Sigmoid colon (tissue), 7 donors: Measurements from ENCODE around the gene PRR19. TPM values are rescaled to one million over a fixed set of nuclear protein-coding genes. Genes with fewer than 3 reads are reported as not detected.

Experiments used
- DNase-seq: peaks from one replicate; pipeline ENCODE4 v3.0.0-alpha.2; 2019
- H3K27ac ChIP-seq, 4 donors: fragments of 200-600 bp; sonication (generic); one replicate each; pipeline ENCODE4 v1.5.1; 2016 to 2019; ENCODE audit warnings: mild to moderate bottlenecking in 1 of 4
- H3K27me3 ChIP-seq, 3 donors: fragments of 200-600 bp; sonication (generic); one replicate each; pipeline ENCODE4 v1.5.1; 2019; ENCODE audit warnings: mild to moderate bottlenecking in 1 of 3
- H3K36me3 ChIP-seq, 4 donors: fragments of 200-600 bp; sonication (generic); one replicate each; pipeline ENCODE4 v1.5.1; 2016 to 2019
- H3K4me1 ChIP-seq, 4 donors: fragments of 200-600 bp; sonication (generic); one replicate each; pipeline ENCODE4 v1.5.1; 2017 to 2019
- H3K4me3 ChIP-seq, 4 donors: fragments of 200-600 bp; sonication (generic); one replicate each; pipeline ENCODE4 v1.5.1; 2017 to 2019; ENCODE audit warnings: mild to moderate bottlenecking in 2 of 4, moderate library complexity in 1 of 4
- H3K9me3 ChIP-seq, 4 donors: fragments of 200-600 bp in 3 of 4; sonication (generic) in 3 of 4; one replicate each; pipeline versions ENCODE4 v1.5.1 to v1.6.1; 2013 to 2019
- CTCF ChIP-seq, 4 experiments: fragments of 450-650 bp in 3 of 4; fragments of 200-600 bp in 1 of 4; IDR thresholded peaks; one replicate each; pipeline ENCODE4 v1.5.1; 2016 to 2019; ENCODE audit warnings: antibody characterized with exemption in 4 of 4, mild to moderate bottlenecking in 3 of 4, moderate library complexity in 2 of 4
- EP300 ChIP-seq, 4 donors: sonication (generic); formaldehyde crosslinking; IDR thresholded peaks; one replicate each; pipeline ENCODE4 v1.6.1; 2017; ENCODE audit warnings: antibody characterized with exemption in 4 of 4
- POLR2A ChIP-seq, 2 donors: fragments of 450-650 bp; IDR thresholded peaks; one replicate each; pipeline ENCODE4 v1.6.1; 2016; ENCODE audit warnings: antibody characterized with exemption in 2 of 2, mild to moderate bottlenecking in 2 of 2, moderate library complexity in 2 of 2
- POLR2AphosphoS5 ChIP-seq, 4 donors: sonication (generic); formaldehyde crosslinking; IDR thresholded peaks; one replicate each; pipeline ENCODE4 v1.6.1; 2017; ENCODE audit warnings: antibody characterized with exemption in 4 of 4
- WGBS, 2 donors: extraction: QIAGEN DNeasy Blood & Tissue Kit; methylation state at CpG; one replicate each; pipeline ENCODE4 v1.1.7; 2013; 5-methylcytosine and 5-hydroxymethylcytosine counted together
- intact Hi-C: fragments of 100-400 bp; cut with DNase I; formaldehyde crosslinking; loops from one replicate; pipeline ENCODE4 v1.15.1; 2023
- polyA plus RNA-seq, 3 donors: library from polyadenylated mRNA; stranded (reverse); fragments of 200-250 nt; gene quantifications; one replicate each; pipeline ENCODE4 v1.2.3, GENCODE V29; 2013
- total RNA-seq, 4 donors: library from RNA; depleted of rRNA; stranded (reverse); fragments of >200 nt; gene quantifications; one replicate each; pipeline ENCODE4 v1.1.0, GENCODE V29; 2016
- donor health status: healthy with polysubstance abuse.
- donor health status: Bipolar disorder and iron deficiency.
- donor health status: healthy.

PRR19 gene
- total and polyA plus RNA-seq, 7 donors = 0.69 to 0.79 TPM; not detected in 5

DNA sequence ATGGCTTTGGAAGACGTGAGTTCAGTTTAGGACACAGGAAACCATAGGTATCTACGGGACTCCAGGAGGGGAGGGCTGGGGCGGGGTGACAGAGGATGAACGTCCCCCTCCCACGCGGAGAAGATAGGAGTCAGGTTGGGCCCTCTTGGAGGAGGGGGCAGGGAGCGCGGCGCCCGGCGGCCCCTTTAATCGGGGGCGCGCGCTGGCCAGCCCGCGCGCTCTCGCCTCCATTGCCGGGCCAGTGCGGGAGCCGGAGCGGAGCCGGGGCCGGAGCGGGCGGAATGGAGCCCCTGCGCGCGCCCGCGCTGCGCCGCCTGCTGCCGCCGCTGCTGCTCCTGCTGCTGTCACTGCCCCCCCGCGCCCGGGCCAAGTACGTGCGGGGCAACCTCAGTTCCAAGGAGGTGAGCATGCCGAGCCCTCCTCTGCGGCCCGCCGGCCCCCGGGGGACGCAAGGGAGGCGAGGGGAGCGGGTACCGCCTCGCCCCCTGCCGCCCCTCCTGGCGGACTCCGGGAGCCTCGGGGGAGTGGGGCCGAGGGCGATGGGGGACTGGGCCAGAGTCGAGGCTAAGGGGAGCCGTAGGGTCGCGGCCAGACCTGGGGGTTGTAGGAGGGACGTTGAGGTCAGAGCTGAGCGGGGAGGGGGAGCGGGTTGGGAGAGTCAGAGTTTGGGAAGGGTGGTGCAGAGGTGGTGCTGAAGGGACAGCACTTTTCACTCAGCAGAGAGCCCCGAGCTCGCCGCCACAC, 11.3 kb downstream of the PRR19 start, which contains the start of gene TMEM145:
TMEM145 (plus strand) TSS at position 214 of the 744 bp plus-strand sequence; CDS start at position 282, 68 bp downstream.
- Histone ChIP-seq H3K27ac (no peak within 1 kb of the TSS), H3K9me3 (no peaks in the 10 kb centered on the region), H3K4me3 (peak within 1 kb of the TSS; percentile 13 to 52 (median 40)), H3K4me1 (peaks cover 0 to 14% (median 13%) of the 10 kb centered on the region in 4 donors), H3K36me3 (no peaks in the 10 kb centered on the region), H3K27me3 (peaks cover 9 to 54% (median 39%) of the 10 kb centered on the region in 3 donors)
- no peak for DNase-seq
- intact Hi-C loops = no loop called here
- WGBS, 2 donors = 1% methylated on average over 67 of the region's 67 CpGs
- no peak for TF ChIP-seq EP300 (IDR thresholded peaks at IDR 0.05)
- no peak for TF ChIP-seq CTCF (IDR thresholded peaks at IDR 0.05)
- TF ChIP-seq POLR2A (IDR thresholded peaks at IDR 0.05) = no peak
- no peak for TF ChIP-seq POLR2AphosphoS5 (IDR thresholded peaks at IDR 0.05)

GRCh38 chr19:42313840-42314755, 12.2 kb downstream of the PRR19 start:
- Histone ChIP-seq H3K9me3 (no peaks in the 10 kb centered on the region), H3K36me3 (no peaks in the 10 kb centered on the region), H3K4me1 (peaks cover 0 to 14% (median 13%) of the 10 kb centered on the region in 4 donors), H3K4me3 (peak overlapping the region in 1 of 4 donors; percentile 49), H3K27ac (no peak overlapping the region), H3K27me3 (peaks cover 9 to 54% (median 39%) of the 10 kb centered on the region in 3 donors)
- 29 to 33% methylated on average over 26 of the region's 26 CpGs for WGBS, 2 donors
- TF ChIP-seq CTCF (IDR thresholded peaks at IDR 0.05) (peak in 1 of 4 experiments; percentile 24), POLR2AphosphoS5 (IDR thresholded peaks at IDR 0.05) (no peak), EP300 (IDR thresholded peaks at IDR 0.05) (no peak), POLR2A (IDR thresholded peaks at IDR 0.05) (no peak)
- DNase-seq = no peak
- intact Hi-C loops = no loop called here

GRCh38 chr19:42315024-42315423, 13.1 kb downstream of the PRR19 start:
- Histone ChIP-seq H3K9me3 (no peaks in the 10 kb centered on the region), H3K4me3 (no peak overlapping the region), H3K27me3 (peaks cover 9 to 49% (median 31%) of the 10 kb centered on the region in 3 donors), H3K36me3 (no peaks in the 10 kb centered on the region), H3K27ac (no peak overlapping the region), H3K4me1 (peaks cover 0 to 14% (median 13%) of the 10 kb centered on the region in 4 donors)
- intact Hi-C loops = no loop called here
- WGBS, 2 donors = 65 to 76% methylated on average over 5 of the region's 5 CpGs
- DNase-seq = no peak
- TF ChIP-seq POLR2AphosphoS5 (IDR thresholded peaks at IDR 0.05) (no peak), CTCF (IDR thresholded peaks at IDR 0.05) (no peak), EP300 (IDR thresholded peaks at IDR 0.05) (no peak), POLR2A (IDR thresholded peaks at IDR 0.05) (no peak)

- peaks cover 0 to 14% (median 13%) of the 10 kb centered on the region in 4 donors for H3K4me1 ChIP-seq
- no peak overlapping the region for H3K4me3 ChIP-seq
- peaks cover 9 to 34% (median 23%) of the 10 kb centered on the region in 3 donors for H3K27me3 ChIP-seq
- TF ChIP-seq CTCF (IDR thresholded peaks at IDR 0.05) (no peak), POLR2AphosphoS5 (IDR thresholded peaks at IDR 0.05) (no peak), POLR2A (IDR thresholded peaks at IDR 0.05) (no peak), EP300 (IDR thresholded peaks at IDR 0.05) (no peak)
- intact Hi-C loops = no loop called here
- no peaks in the 10 kb centered on the region for H3K9me3 ChIP-seq
- no peak for DNase-seq
- no peaks in the 10 kb centered on the region for H3K36me3 ChIP-seq
- H3K27ac ChIP-seq = no peak overlapping the region
- 17 to 32% methylated on average over 28 of the region's 28 CpGs for WGBS, 2 donors
Observed at GRCh38 chr19:42316223-42317211, 14.6 kb downstream of the PRR19 start.
